Measurements from ENCODE around the gene GALNT9.
"Not testable (repeated sequence)": the region's sequence is repeated elsewhere in the genome, so short reads cannot be mapped to it uniquely, and the experiment has no call there.

Gene GALNT9

DNA sequence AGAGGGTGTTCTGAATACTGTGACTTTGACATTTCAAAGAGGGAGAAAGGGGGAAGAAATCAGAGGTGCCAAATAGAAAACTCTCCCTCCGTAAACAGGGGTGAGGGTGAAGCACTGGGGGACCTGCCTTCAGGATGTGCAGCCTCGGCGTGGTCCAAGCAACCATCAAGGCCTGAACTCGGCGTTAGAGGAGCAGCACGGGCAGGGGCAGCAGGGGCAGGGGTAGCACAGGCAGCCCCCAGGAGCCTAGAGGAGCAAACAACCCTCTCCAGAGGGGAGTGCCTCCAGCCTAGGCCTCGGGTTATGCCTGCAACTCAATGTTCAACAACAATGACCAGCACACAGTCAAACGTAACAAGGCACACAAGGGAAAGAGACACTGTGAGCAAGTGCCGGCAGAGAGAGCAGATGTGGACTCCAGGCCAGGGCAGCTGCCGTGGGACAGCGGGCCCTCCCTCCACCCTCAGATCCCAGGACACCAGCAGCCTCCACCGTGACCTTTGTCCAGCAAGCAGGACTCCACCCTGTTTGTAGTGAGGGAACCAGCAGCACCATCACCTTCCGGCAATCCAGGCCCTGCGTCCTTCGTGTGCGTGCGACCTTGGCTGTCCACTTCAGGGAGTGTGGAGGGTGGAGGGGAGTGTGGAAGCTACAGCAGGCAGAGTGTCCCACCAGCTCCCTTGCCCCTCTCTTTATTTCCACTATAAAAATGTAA, 18.0 kb downstream of the GALNT9 start:
- no peak for DNase-seq

DNA sequence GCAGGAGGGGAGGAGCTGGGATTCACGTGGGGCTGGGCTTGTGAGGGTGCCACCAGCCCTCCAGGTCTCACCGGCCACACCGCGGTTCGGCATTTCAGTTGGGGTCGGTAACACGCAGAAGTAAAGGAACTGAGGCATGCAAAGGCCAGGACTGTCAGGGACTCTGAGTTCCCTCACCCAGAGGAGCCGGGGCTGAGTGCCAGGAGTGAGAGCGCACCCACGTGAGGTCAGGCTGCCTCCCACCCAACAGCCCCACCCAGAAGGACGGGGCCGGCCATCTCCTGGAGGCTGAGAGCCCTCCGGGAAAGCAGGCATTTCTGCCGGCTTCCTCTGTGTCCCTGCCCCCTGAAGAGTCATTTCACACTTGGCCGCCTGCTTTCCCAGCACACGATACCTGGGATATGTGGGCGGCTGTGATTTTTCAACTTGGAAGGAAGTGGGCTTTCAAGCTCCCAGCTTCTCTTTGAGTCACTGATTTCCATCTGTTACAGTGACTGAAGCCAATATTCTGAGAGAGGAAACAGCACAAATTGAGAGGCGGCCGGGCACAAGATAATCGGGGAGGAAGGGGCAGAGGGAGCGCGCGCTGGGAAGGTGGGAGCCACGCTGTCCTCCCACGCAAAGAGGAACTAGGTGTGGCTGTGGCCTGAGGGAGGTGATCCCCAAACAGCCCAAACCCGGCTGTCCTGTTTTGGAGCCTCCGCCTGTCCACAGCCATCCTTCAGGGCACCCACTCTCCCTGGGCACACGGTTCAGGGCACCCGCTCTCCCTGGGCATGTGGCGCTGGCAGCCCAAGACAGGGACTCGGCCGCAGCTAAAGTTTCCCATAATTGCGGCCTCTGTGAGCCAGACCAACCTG, 19.0 kb downstream of the GALNT9 start:
- DNase-seq, result no peak

DNA sequence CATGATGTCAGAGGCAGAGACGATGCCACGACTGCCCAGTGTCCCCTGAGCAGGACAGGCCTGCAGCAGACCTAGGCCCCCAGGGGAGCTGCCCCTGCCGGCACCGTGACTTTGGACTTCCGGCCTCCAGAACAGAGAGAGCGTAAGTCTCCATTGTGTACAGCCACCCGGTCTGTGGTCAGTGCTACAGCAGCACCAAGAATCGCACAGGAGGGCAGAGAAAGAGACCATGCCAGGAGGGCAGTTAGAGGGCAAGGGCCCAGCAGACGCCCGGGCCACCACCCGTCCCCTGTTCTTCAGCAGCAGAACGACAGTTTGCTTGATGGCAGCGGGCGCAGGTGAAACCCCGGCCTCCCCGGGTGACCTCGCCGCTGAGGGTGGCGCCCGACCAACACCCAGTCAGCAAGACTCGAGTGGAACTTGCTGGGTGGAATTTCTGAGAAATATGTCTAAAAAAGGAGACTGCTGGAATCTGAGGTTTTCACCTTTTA, 19.7 kb downstream of the GALNT9 start:
- no peak for DNase-seq

DNA sequence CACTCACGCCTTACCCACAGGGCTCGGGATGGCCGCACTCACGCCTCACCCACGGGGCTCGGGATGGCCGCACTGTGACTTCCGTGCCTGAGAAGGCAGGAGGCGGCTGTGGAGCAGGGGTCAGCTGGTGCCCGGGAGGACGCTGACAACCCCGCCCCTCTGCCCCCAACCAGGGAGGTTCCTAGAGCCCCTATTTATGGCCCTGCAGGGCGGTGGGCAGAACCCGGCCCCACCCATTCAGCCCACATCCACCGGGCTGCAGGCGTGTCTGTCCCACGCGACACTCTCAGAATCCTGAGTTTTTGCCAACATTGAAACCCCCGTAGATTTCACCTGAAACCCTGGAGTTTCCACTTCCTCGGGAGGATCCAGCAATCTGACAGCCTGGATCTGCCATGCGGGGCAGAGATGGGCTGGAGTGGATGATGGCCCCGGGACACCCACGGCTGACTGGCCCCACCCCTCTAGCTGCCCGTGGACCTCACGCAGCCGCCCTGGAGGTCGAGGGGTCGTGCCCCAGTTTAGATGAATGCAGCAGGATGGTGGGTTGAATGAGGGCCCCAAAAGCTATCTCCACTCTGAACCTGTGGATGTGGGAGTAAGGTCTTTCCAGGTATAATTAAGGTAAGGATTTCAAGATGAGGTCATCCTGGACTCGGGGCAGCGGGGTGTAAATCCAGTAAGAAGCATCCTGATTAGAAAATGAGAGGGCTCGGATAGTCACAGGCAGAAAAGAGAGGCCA, 20.4 kb downstream of the GALNT9 start:
- DNase-seq, result no peak

DNA sequence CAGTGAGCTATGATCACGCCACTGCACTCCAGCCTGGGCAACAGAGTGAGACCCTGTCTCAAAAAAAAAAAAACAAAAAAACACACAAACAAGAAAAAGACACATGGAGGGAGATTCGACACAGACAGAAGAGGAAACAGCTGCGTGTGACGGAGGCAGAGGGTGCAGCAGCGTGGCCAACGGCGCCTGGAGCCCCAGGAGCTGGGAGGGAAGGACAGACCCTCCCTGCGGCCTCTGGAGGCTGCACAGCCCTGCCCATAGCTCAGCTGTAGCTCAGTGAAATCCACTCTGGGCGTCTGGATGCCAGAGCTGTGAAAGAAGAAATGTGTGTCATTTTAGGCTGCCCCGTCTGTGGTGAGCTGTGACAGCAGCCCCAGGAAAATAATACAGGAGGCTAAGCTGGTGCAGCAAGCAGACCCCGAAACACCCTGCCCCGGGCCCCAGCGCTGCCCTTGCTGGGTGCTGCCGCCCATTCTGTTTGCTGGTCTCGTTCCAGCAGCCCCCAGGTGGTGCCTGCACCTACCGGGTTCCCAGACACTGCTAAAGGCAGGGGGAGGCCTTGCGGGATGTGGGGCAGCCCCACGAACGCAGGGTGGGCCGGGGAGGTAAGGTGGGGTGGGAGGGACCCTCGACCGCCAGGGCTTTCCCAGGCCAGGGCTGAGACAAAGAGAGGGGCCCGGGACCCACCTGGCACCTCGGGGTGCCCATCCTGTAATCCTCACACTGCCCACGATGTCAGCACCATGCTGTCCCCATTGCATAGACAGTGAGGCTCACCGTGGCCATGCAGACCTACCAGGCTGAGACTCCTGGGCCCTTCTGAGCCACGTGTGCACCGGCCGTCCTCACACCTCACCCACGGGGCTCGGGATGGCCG, 21.2 kb downstream of the GALNT9 start:
- no peak for DNase-seq

DNA sequence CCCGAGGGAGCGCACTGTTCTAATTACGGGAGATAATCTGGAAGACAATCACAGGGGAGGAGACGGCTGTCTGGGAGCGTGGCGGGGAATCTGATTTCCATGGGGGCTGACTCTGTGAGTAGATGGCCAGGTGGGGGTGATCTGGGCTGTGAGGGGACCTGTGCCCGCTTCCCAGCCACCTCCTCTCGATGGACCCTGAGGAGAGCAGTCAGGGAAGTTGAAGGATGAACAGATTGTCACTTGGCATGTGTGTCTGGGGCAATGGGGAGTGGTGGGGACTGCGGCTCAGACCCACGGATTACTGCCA, 22.6 kb downstream of the GALNT9 start:
- DNase-seq, result no peak

DNA sequence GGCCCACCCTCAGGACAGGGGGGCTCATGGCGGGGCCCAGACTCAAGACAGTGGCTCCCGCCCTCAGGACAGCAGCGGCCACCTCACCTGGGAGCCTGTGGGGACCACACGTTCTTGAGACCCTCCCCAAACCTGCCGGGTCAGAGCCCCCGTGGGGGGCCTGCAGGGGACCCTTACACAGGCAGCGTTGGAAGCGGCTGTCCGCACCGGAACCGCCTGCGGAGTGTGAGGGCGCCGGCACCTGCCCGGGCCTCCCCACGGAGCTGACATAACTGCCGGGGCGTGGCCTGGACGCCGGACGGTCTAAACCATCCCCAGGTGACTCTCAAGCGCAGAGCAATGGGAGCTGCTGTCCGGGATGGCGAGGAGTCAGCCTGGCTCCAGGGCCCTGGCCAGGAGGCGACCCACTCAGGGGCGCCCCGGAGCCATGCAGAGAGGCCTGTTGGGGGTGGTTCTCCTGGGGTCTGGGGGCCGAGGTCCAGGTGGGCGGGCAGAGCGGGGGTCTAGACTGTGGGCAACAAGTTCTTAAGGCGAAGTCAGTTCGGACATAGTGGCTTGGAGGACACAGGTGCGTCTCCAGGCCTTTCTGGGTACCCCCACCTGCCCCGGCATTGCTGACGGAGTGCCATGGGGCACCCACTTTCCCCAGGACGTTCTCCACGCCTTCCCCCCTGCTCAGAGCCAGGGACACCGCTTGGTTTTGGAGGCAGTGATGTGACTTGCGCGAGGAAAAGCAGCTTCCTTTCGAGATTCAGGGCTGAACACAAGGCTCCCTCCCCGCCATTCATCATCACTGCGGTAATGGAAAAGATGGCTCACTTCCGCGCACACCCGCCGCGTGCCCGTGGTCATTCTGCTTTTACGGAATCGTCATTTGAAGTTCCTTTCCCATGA, 23.2 kb downstream of the GALNT9 start:
- DNase-seq, result no peak

DNA sequence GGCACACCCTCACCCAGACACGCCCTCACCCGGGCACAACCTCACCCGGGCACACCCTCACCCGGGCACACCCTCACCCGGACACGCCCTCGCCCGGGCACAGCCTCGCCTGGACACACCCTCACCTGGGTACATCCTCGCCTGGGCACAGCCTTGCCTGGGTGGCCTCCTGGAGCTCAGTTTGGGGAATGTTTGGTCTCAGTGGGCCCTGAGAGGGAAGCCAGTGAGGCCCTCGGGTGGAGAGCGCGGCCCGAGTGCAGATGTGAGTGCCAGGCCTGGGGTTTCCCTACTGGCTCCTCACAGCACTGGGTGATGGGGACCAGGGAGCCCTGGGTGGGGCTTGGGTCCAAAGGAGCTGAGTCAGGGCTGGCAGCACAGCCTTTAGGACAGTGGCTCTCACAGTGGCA, 23.8 kb downstream of the GALNT9 start:
- DNase-seq, result no peak

DNA sequence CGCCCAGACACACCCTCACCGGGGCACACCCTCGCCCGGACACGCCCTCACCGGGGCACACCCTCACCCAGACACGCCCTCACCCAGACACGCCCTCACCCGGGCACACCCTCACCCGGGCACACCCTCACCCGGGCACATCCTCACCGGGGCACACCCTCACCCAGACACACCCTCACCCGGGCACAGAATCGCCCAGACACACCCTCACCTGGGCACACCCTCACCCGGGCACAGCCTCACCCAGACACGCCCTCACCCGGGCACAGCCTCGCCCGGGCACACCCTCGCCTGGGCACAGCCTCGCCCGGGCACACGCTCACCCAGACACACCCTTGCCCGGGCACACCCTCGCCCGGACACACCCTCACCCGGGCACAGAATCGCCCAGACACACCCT, 24.5 kb downstream of the GALNT9 start:
- DNase-seq, result not testable (repeated sequence)

DNA sequence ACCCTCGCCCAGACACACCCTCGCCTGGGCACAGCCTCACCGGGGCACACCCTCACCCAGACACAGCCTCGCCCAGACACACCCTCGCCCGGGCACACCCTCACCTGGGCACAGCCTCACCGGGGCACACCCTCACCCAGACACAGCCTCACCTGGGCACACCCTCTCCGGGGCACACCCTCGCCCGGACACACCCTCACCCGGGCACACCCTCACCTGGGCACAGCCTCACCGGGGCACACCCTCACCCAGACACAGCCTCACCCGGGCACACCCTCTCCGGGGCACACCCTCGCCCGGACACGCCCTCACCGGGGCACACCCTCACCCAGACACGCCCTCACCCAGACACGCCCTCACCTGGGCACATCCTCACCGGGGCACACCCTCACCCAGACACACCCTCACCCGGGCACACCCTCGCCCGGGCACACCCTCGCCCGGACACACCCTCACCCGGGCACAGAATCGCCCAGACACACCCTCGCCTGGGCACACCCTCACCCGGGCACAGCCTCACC, 25.5 kb downstream of the GALNT9 start:
- DNase-seq, result not testable (repeated sequence)

DNA sequence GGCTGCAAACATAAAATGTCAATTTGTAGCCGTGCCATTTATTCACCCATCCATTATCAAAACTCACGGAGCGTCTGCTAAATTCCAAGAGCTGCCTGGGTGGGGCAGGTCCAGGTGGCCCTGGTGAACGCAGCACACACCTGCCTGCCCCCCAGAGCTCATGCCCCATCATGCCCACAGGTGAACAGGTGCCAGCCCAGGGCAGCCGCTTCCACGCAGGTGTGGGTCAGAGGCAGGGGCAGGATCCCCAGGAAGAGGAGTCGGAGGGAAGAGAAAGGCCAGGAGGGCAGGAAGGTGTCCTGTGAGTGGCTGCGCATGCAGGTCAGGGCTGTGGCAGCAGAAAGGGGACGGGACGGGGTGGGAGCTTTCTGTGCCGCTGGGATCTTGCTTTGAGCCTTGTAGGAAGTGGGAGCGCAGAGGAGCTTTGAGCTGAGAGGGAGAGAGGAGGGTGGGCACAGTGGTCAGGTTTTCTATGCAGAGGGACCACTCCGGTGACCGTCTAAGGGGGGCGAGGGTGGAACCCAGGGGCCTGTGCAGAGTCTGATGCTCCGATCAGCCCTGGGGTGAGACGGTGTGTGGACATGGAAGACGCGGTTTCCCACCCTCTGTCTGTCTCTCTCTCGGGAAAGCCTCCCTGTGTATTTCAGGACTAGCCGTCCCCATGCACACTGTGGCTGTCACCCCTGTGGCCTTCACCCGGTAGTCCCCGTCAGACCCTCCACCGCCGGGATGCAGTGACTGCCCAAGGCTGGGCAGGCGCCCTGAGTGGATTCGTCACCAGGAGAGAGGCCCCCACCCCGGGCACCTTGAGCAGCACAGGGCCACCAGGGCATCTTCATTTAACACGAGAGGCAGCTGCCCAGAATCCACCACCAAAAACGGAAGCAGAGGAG, 26.7 kb downstream of the GALNT9 start:
- DNase-seq, result no peak

DNA sequence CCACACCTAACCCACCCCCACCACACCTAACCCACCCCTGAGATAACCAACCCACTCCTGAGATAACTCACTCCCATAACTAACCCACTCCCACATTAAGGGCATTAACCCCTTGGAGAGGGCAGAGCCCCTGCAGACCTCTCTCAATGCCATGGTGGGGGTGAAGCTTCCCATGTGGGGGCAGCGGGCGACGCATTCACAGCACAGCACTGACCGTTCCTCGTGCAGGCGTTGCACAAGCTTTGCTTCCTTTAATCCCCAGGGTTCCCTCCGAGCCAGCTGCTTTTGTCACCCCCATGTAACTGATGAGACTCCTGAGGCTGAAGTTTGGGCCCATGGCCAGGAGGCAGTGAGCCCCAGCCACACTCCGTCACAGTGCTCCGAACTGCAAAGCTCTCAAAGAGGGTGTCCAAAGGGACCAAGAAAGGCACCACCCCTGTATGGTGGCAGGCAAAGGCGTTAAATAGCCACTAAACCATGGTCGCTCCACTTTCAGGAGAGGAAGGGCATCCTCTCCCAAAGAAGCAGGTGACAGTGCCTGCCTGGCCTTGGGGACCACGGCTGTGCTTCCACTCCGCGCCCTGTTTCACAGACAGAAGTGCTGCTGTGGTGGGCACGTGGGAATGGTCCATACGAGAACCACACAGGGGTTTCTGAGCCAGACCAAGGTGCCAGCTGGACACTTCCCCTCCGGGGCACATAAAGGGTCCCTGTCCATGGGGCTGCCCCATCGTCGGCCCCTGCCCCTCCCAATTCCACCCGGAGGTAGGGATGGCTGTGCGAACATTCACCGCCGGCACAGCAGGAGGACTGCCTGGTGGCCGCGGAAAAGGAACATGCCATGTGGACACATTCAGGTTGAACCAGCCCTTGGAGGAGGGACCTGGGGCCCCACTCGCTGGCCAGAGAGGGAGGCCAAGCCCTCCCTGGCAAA, 28.3 kb downstream of the GALNT9 start:
- DNase-seq, result no peak

DNA sequence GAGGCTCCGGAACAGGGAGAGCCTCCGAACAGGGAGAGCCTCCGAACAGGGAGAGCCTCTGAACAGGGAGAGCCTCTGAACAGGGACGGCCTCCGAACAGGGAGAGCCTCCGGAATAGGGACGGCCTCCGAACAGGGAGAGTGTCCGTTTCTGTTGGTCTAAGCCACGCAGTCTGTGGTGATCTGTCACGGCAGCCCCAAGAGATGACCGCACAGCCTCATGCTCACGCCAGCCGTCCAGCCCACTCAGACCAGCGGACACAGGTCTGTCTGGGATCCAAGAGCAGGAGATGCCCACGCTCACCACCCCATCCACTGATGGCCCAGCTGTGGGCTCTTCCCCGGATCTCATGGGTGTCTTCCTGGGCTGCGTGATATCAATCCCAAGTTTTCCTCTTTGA, 33.3 kb downstream of the GALNT9 start:
- no peak for DNase-seq

DNA sequence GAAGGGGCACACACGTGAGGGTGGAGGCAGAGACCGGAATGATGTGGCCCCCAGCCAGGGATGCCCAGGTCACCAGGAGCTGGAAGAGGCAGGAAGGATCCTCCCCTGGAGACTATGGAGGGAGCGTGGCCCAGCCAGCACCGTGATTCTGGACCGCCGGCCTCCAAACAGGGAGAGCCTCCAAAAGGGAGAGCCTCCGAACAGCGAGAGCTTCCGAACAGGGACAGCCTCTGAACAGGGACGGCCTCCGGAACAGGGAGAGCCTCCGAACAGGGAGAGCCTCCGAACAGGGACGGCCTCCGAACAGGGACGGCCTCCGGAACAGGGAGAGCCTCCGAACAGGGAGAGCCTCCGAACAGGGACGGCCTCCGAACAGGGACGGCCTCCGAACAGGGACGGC, 33.8 kb downstream of the GALNT9 start:
- DNase-seq, result not testable (repeated sequence)

DNA sequence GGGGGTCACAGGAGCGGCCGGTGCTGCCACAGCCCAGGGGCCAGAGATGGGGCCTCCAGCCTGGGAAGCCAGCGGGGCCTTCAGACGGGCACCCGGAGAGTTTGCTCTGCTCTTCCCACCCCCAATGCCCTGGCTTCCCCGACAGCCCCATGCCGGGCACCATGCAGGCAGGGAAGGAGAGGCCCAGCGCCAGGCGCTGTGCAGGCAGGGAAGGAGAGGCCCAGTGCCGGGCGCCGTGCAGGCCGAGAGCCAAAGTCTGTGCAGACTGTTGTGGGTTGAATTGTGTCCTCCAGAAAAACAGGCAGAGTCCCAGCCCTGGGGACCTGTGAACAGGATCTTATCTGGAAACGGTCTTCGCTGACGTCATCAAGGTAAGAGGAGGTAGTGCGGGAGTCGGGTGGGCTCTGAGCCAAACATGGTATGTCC, 34.3 kb downstream of the GALNT9 start:
- DNase-seq, result no peak

DNA sequence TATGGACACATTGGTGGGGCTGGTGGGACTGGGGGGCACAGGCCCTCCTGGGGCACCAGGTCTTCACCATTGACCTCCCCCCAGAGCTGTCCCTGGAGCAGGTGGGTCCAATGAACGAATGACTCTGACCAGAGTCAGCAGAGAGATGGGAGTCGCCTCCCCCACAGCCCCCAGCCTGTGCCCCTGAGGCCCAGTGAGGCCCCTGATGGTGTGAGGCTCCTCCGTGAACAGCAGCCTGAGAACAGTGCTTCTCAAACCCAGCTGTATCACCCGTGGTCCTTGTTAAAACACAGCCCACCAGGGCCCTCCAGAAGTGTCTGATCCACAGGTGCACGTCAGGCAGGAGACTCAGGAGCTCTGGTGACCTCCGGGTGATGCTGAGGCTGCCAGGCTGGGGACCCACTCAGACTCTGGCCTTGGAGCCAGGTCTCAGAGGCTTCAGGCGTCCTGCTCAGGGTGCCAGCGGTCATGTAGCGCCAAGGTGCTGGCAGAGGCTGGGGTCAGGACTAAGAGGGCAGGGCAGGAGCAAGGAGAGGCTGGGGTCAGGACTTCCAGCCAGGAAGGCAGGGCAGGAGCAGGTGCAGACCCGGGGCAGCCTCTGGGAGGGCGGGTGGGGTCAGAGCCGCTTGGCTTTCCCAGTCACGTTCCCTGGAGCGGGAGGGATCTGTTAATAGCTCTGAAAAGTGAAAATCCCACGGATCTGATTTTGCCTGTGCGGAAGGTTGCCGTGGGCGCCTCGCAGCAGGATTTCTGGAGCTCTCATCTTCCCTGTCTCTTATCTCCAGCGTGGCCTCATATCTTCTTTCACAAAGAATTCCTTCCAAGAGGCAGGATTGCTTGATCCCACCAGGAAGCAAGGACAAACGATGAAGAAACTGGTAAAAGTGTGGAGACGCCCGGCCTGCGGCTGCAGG, 35.0 kb downstream of the GALNT9 start:
- no peak for DNase-seq

All from stimulated activated CD4-positive, alpha-beta T cell treated with anti-CD3 and anti-CD28 coated beads, Interleukin-12 subunit alpha, Interleukin-12 subunit beta, amount 100 ng/mL, for 4 hours (primary cell).